Activated naive CD4-positive, alpha-beta T cell treated with anti-CD3 and anti-CD28 coated beads for 36 hours (primary cell): ENCODE results near the gene PLCG1. TPM values are rescaled to one million over a fixed set of nuclear protein-coding genes. Genes with fewer than 3 reads are reported as not detected.
A peak's percentile ranks its signal among the peaks of the same experiment; 100 is the strongest.

Source experiments
- CTCF ChIA-PET: fragments of 350-600 bp; sonication (Branson Sonifier 250); formaldehyde crosslinking; loops from one replicate; lab custom pipeline; 2021; ENCODE audit warnings: antibody characterized with exemption; lab: Charles Lee
- DNase-seq: peaks from one replicate; pipeline ENCODE4 v3.0.0-alpha.2; 2020
- H3K27ac Mint-ChIP-seq: one replicate; pipeline ENCODE4 v1.8.0; 2021; ENCODE audit warnings: mild to moderate bottlenecking, mixed read lengths
- H3K27me3 Mint-ChIP-seq: one replicate; pipeline ENCODE4 v1.8.0; 2021; ENCODE audit warnings: low read depth, mixed read lengths
- H3K36me3 Mint-ChIP-seq: one replicate; pipeline ENCODE4 v1.8.0; 2021; ENCODE audit warnings: low read depth, mixed read lengths
- H3K4me1 Mint-ChIP-seq: one replicate; pipeline ENCODE4 v1.8.0; 2021; ENCODE audit warnings: low read depth, mixed read lengths
- H3K4me3 Mint-ChIP-seq: one replicate; pipeline ENCODE4 v1.8.0; 2021; ENCODE audit warnings: mild to moderate bottlenecking, moderate library complexity, mixed read lengths
- H3K9me3 Mint-ChIP-seq: one replicate; pipeline ENCODE4 v1.8.0; 2021; ENCODE audit warnings: mixed read lengths
- intact Hi-C: fragments of 100-400 bp; cut with micrococcal nuclease; formaldehyde crosslinking; loops from one replicate; pipeline ENCODE4 v1.15.1; 2023
- total RNA-seq, 2 experiments: library from RNA; stranded (reverse); gene quantifications; one replicate each; pipeline ENCODE4 v1.2.3, GENCODE V29; 2021

Gene PLCG1
- total RNA-seq, 2 experiments from 2014 or later, result 117 to 136 TPM

- Mint-ChIP-seq H3K4me1 (peaks cover 6% of the 10 kb centered on the region), H3K9me3 (no peaks in the 10 kb centered on the region), H3K36me3 (peaks cover 39% of the 10 kb centered on the region), H3K27me3 (no peaks in the 10 kb centered on the region), H3K27ac (peak overlapping the region; percentile 71), H3K4me3 (no peak overlapping the region)
- peak; percentile 1 for DNase-seq
- intact Hi-C loops, result loop anchor here (5.0 kb wide), 1 partner anchor 33 kb away; the partner anchor contains the start of gene PLCG1
- CTCF ChIA-PET, result interaction anchor here (1.0 to 1.2 kb wide), 2 partner anchors 12 to 62 kb away, joined by 3 to 8 read pairs; no protein-coding TSS in a partner anchor
Measured at GRCh38 chr20:41169791-41170351, 32.5 kb downstream of the PLCG1 start.

- Mint-ChIP-seq H3K4me1 (peaks cover 7% of the 10 kb centered on the region), H3K9me3 (no peaks in the 10 kb centered on the region), H3K36me3 (peaks cover 38% of the 10 kb centered on the region), H3K27me3 (no peaks in the 10 kb centered on the region), H3K27ac (peak overlapping the region; percentile 30), H3K4me3 (no peak overlapping the region)
- CTCF ChIA-PET, result interaction anchor here (1.0 to 2.9 kb wide), 3 partner anchors 13 to 61 kb away, joined by 3 to 15 read pairs (median 8); no protein-coding TSS in a partner anchor
- peak; percentile 1 for DNase-seq
- intact Hi-C loops, result loop anchor here (5.0 kb wide), 1 partner anchor 33 kb away; the partner anchor contains the start of gene PLCG1
Measured at GRCh38 chr20:41170386-41171105, 33.2 kb downstream of the PLCG1 start.

- intact Hi-C loops, result loop anchor here (5.0 kb wide), 1 partner anchor 35 kb away; the partner anchor contains the start of gene PLCG1
- no peaks in the 10 kb centered on the region for H3K9me3 Mint-ChIP-seq
Measured at GRCh38 chr20:41171736-41172295, 34.5 kb downstream of the PLCG1 start.

GRCh38 chr20:41172296-41173140, 35.2 kb downstream of the PLCG1 start:
- peak; percentile 4 for DNase-seq
- Mint-ChIP-seq H3K36me3 (peaks cover 26% of the 10 kb centered on the region), H3K27ac (no peak overlapping the region)

More at GRCh38 chr20:41171736-41172295, 34.5 kb downstream of the PLCG1 start:
- CTCF ChIA-PET, result interaction anchor here (1.0 to 2.9 kb wide), 10 partner anchors 7 to 181 kb away, joined by 3 to 15 read pairs (median 6); partner anchors contain the start of gene LPIN3
- Mint-ChIP-seq H3K4me1 (peaks cover 4% of the 10 kb centered on the region), H3K27me3 (no peaks in the 10 kb centered on the region), H3K4me3 (no peak overlapping the region), H3K27ac (peak overlapping the region; percentile 46), H3K36me3 (peaks cover 32% of the 10 kb centered on the region)
- peak; percentile 2 for DNase-seq

GRCh38 chr20:41173161-41173721, 35.9 kb downstream of the PLCG1 start:
- Mint-ChIP-seq H3K9me3 (no peaks in the 10 kb centered on the region), H3K4me3 (no peak overlapping the region), H3K4me1 (peaks cover 4% of the 10 kb centered on the region), H3K27ac (peak overlapping the region; percentile 36), H3K27me3 (no peaks in the 10 kb centered on the region), H3K36me3 (peaks cover 28% of the 10 kb centered on the region)
- CTCF ChIA-PET, result interaction anchor here (0.5 to 2.9 kb wide), 26 partner anchors 9 to 253 kb away, joined by 3 to 20 read pairs (median 4); partner anchors contain the start of gene LPIN3
- intact Hi-C loops, result loop anchor here (1.0 to 5.0 kb wide), 4 partner anchors 36 to 205 kb away; partner anchors contain the start of genes LPIN3 and PLCG1
- peak; percentile 75 for DNase-seq

More at GRCh38 chr20:41172296-41173140, 35.2 kb downstream of the PLCG1 start:
- H3K27me3 Mint-ChIP-seq, result no peaks in the 10 kb centered on the region
- H3K9me3 Mint-ChIP-seq, result no peaks in the 10 kb centered on the region
- H3K4me3 Mint-ChIP-seq, result no peak overlapping the region
- CTCF ChIA-PET, result interaction anchor here (0.5 to 2.9 kb wide), 27 partner anchors 8 to 253 kb away, joined by 3 to 20 read pairs (median 4); partner anchors contain the start of gene LPIN3
- intact Hi-C loops, result loop anchor here (1.0 to 5.0 kb wide), 4 partner anchors 35 to 204 kb away; partner anchors contain the start of genes LPIN3 and PLCG1
- peaks cover 4% of the 10 kb centered on the region for H3K4me1 Mint-ChIP-seq

- CTCF ChIA-PET, result interaction anchor here (1.2 to 3.3 kb wide), 7 partner anchors 8 to 207 kb away, joined by 3 to 20 read pairs (median 10); no protein-coding TSS in a partner anchor
- peaks cover 25% of the 10 kb centered on the region for H3K36me3 Mint-ChIP-seq
- H3K27ac Mint-ChIP-seq, result peak overlapping the region; percentile 36
Measured at GRCh38 chr20:41173791-41174341, 36.5 kb downstream of the PLCG1 start.

GRCh38 chr20:41174373-41174772, 37.0 kb downstream of the PLCG1 start:
- Mint-ChIP-seq H3K36me3 (peaks cover 21% of the 10 kb centered on the region), H3K27ac (peak overlapping the region; percentile 3), H3K9me3 (no peaks in the 10 kb centered on the region), H3K4me3 (no peak overlapping the region), H3K27me3 (no peaks in the 10 kb centered on the region), H3K4me1 (peaks cover 4% of the 10 kb centered on the region)
- intact Hi-C loops, result loop anchor here (5.0 kb wide), 1 partner anchor 37 kb away; the partner anchor contains the start of gene PLCG1
- peak; percentile 2 for DNase-seq
- CTCF ChIA-PET, result interaction anchor here (3.3 kb wide), 1 partner anchor 40 kb away, joined by 10 read pairs; no protein-coding TSS in a partner anchor

More at GRCh38 chr20:41173791-41174341, 36.5 kb downstream of the PLCG1 start:
- Mint-ChIP-seq H3K4me1 (peaks cover 4% of the 10 kb centered on the region), H3K27me3 (no peaks in the 10 kb centered on the region), H3K4me3 (no peak overlapping the region), H3K9me3 (no peaks in the 10 kb centered on the region)
- peak; percentile 1 for DNase-seq
- intact Hi-C loops, result loop anchor here (1.0 to 5.0 kb wide), 4 partner anchors 37 to 206 kb away; partner anchors contain the start of genes LPIN3 and PLCG1

- intact Hi-C loops, result loop anchor here (5.0 kb wide), 1 partner anchor 37 kb away; the partner anchor contains the start of gene PLCG1
- peaks cover 21% of the 10 kb centered on the region for H3K36me3 Mint-ChIP-seq
- DNase-seq, result no peak
- H3K27me3 Mint-ChIP-seq, result no peaks in the 10 kb centered on the region
- no peak overlapping the region for H3K4me3 Mint-ChIP-seq
- CTCF ChIA-PET, result interaction anchor here (1.1 to 3.3 kb wide), 2 partner anchors 40 to 165 kb away, joined by 3 to 10 read pairs; no protein-coding TSS in a partner anchor
- H3K9me3 Mint-ChIP-seq, result no peaks in the 10 kb centered on the region
- peaks cover 4% of the 10 kb centered on the region for H3K4me1 Mint-ChIP-seq
- peak overlapping the region; percentile 36 for H3K27ac Mint-ChIP-seq
Measured at GRCh38 chr20:41174782-41175181, 37.4 kb downstream of the PLCG1 start.

- Mint-ChIP-seq H3K4me3 (no peak overlapping the region), H3K27ac (peak overlapping the region; percentile 36), H3K9me3 (no peaks in the 10 kb centered on the region), H3K27me3 (no peaks in the 10 kb centered on the region), H3K36me3 (peaks cover 21% of the 10 kb centered on the region), H3K4me1 (peaks cover 4% of the 10 kb centered on the region)
- intact Hi-C loops, result no loop called here
- DNase-seq, result no peak
- CTCF ChIA-PET, result interaction anchor here (1.0 to 3.3 kb wide), 3 partner anchors 40 to 185 kb away, joined by 3 to 10 read pairs (median 4); no protein-coding TSS in a partner anchor
Measured at GRCh38 chr20:41175201-41175651, 37.9 kb downstream of the PLCG1 start.

- peaks cover 19% of the 10 kb centered on the region for H3K36me3 Mint-ChIP-seq
Measured at GRCh38 chr20:41175727-41176330, 38.5 kb downstream of the PLCG1 start.

More at GRCh38 chr20:41175727-41176330, 38.5 kb downstream of the PLCG1 start:
- Mint-ChIP-seq H3K27me3 (no peaks in the 10 kb centered on the region), H3K4me1 (peaks cover 4% of the 10 kb centered on the region), H3K27ac (peak overlapping the region; percentile 46), H3K9me3 (no peaks in the 10 kb centered on the region), H3K4me3 (no peak overlapping the region)
- intact Hi-C loops, result no loop called here
- no peak for DNase-seq
- CTCF ChIA-PET, result interaction anchor here (1.0 to 3.3 kb wide), 4 partner anchors 38 to 185 kb away, joined by 3 to 10 read pairs (median 4); no protein-coding TSS in a partner anchor
